Spinal cord (tissue), 10 donors: ENCODE measurements around the gene COL27A1. TPM values are rescaled to one million over a fixed set of nuclear protein-coding genes. Genes with fewer than 3 reads are reported as not detected.

Experiments used
- DNase-seq, 6 donors: peaks; one replicate each; pipeline versions ENCODE4 v3.0.0 to v3.0.0-alpha.2; 2013 to 2015; ENCODE audit warnings: low spot score in 6 of 6, low read depth in 4 of 6
- H3K27ac ChIP-seq: one replicate; pipeline ENCODE4 v1.5.1; 2013; ENCODE audit warnings: low read depth, low read length, control low read depth
- H3K27me3 ChIP-seq: one replicate; pipeline ENCODE4 v1.6.1; 2013; ENCODE audit warnings: low read length; ENCODE audit not compliant: control insufficient read depth, insufficient read depth
- H3K36me3 ChIP-seq: one replicate; pipeline ENCODE4 v1.6.1; 2013; ENCODE audit warnings: low read length; ENCODE audit not compliant: control insufficient read depth, insufficient read depth
- H3K4me1 ChIP-seq: one replicate; pipeline ENCODE4 v1.6.1; 2013; ENCODE audit warnings: low read length; ENCODE audit not compliant: control insufficient read depth, insufficient read depth
- H3K4me3 ChIP-seq: one replicate; pipeline ENCODE4 v1.5.1; 2013; ENCODE audit warnings: low read depth, low read length, control low read depth
- H3K9me3 ChIP-seq: one replicate; pipeline ENCODE4 v1.6.1; 2013; ENCODE audit warnings: low read length; ENCODE audit not compliant: control insufficient read depth, insufficient read depth
- WGBS: methylation state at CpG from one replicate; pipeline ENCODE4 v1.1.5; 2013; ENCODE audit warnings: missing lambda C conversion rate; ENCODE audit not compliant: insufficient coverage; 5-methylcytosine and 5-hydroxymethylcytosine counted together
- polyA plus RNA-seq, 2 donors: library from polyadenylated mRNA; unstranded; fragments of 120-200 nt; gene quantifications; one replicate each; pipeline ENCODE4 v1.2.1, GENCODE V29; 2013; ENCODE audit not compliant: insufficient read length in 2 of 2
- total RNA-seq, 2 donors: library from RNA; depleted of rRNA in 1 of 2; stranded (reverse); fragments of 120-200 nt in 1 of 2; fragments of >200 nt in 1 of 2; gene quantifications; one replicate each; pipeline versions ENCODE4 v1.2.3 to v1.2.4, GENCODE V29; 2013 to 2014
- donor health status: healthy.

The COL27A1 gene
- total and polyA plus RNA-seq, 4 donors = 8.4 to 21.9 (median 15.4) TPM

- no peak overlapping the region for H3K27ac ChIP-seq
- H3K9me3 ChIP-seq = no peaks in the 10 kb centered on the region
- H3K36me3 ChIP-seq = peaks cover 11% of the 10 kb centered on the region
- peaks cover 18% of the 10 kb centered on the region for H3K4me1 ChIP-seq
- WGBS = 59% methylated on average over 6 of the region's 8 CpGs
- H3K27me3 ChIP-seq = no peaks in the 10 kb centered on the region
- H3K4me3 ChIP-seq = no peak overlapping the region
- DNase-seq = no peak
Observed at GRCh38 chr9:114220061-114220541, 64.8 kb downstream of the COL27A1 start.

- Histone ChIP-seq H3K9me3 (no peaks in the 10 kb centered on the region), H3K27me3 (no peaks in the 10 kb centered on the region), H3K36me3 (peaks cover 11% of the 10 kb centered on the region), H3K4me1 (peaks cover 25% of the 10 kb centered on the region), H3K4me3 (no peak overlapping the region), H3K27ac (no peak overlapping the region)
- 91% methylated on average over 8 of the region's 10 CpGs for WGBS
- no peak for DNase-seq
Observed at GRCh38 chr9:114221706-114222465, 66.5 kb downstream of the COL27A1 start.

GRCh38 chr9:114223564-114224246 lies 68.4 kb downstream of the COL27A1 start:
- no CpG with 5 or more reads among the region's 4 CpGs for whole genome bisulfite sequencing
- Histone ChIP-seq H3K27ac (peak overlapping the region; percentile 62), H3K36me3 (peaks cover 11% of the 10 kb centered on the region), H3K27me3 (no peaks in the 10 kb centered on the region), H3K4me3 (no peak overlapping the region), H3K4me1 (peaks cover 43% of the 10 kb centered on the region), H3K9me3 (no peaks in the 10 kb centered on the region)
- DNase-seq = no peak

GRCh38 chr9:114224247-114224610 lies 68.9 kb downstream of the COL27A1 start:
- H3K27me3 ChIP-seq = no peaks in the 10 kb centered on the region
- H3K36me3 ChIP-seq = peaks cover 8% of the 10 kb centered on the region
- no peak overlapping the region for H3K4me3 ChIP-seq
- WGBS = no CpG with 5 or more reads among the region's 3 CpGs
- peak in 1 of 6 donors; percentile 65 for DNase-seq
- peaks cover 48% of the 10 kb centered on the region for H3K4me1 ChIP-seq
- peak overlapping the region; percentile 62 for H3K27ac ChIP-seq
- H3K9me3 ChIP-seq = no peaks in the 10 kb centered on the region

GRCh38 chr9:114225561-114226212 lies 70.3 kb downstream of the COL27A1 start:
- Histone ChIP-seq H3K36me3 (peaks cover 8% of the 10 kb centered on the region), H3K27ac (peak overlapping the region; percentile 41), H3K9me3 (no peaks in the 10 kb centered on the region), H3K4me3 (no peak overlapping the region), H3K27me3 (no peaks in the 10 kb centered on the region), H3K4me1 (peaks cover 62% of the 10 kb centered on the region)
- DNase-seq = peak in 2 of 6 donors; percentile 62 to 79
- 21% methylated on average over 11 of the region's 11 CpGs for WGBS

- Histone ChIP-seq H3K27ac (peak overlapping the region; percentile 41), H3K27me3 (no peaks in the 10 kb centered on the region), H3K36me3 (peaks cover 12% of the 10 kb centered on the region), H3K4me1 (peaks cover 68% of the 10 kb centered on the region), H3K4me3 (no peak overlapping the region), H3K9me3 (no peaks in the 10 kb centered on the region)
- 78% methylated on average over 7 of the region's 10 CpGs for WGBS
- no peak for DNase-seq
Observed at GRCh38 chr9:114226246-114227055, 71.1 kb downstream of the COL27A1 start.

- WGBS = 39% methylated on average over 16 of the region's 16 CpGs
- Histone ChIP-seq H3K4me1 (peaks cover 76% of the 10 kb centered on the region), H3K27me3 (no peaks in the 10 kb centered on the region), H3K4me3 (no peak overlapping the region), H3K27ac (no peak overlapping the region), H3K36me3 (peaks cover 12% of the 10 kb centered on the region), H3K9me3 (no peaks in the 10 kb centered on the region)
- peak in 2 of 6 donors; percentile 32 to 42 for DNase-seq
Observed at GRCh38 chr9:114227288-114228015, 72.1 kb downstream of the COL27A1 start.

- peak in 2 of 6 donors; percentile 58 to 62 for DNase-seq
- Histone ChIP-seq H3K9me3 (no peaks in the 10 kb centered on the region), H3K36me3 (peaks cover 8% of the 10 kb centered on the region), H3K27ac (no peak overlapping the region), H3K4me1 (peaks cover 77% of the 10 kb centered on the region), H3K27me3 (no peaks in the 10 kb centered on the region), H3K4me3 (no peak overlapping the region)
- 27% methylated on average over 10 of the region's 17 CpGs for WGBS
Observed at GRCh38 chr9:114228016-114228808, 72.9 kb downstream of the COL27A1 start.
